ENCODE data around the gene TAGLN2.

DNA sequence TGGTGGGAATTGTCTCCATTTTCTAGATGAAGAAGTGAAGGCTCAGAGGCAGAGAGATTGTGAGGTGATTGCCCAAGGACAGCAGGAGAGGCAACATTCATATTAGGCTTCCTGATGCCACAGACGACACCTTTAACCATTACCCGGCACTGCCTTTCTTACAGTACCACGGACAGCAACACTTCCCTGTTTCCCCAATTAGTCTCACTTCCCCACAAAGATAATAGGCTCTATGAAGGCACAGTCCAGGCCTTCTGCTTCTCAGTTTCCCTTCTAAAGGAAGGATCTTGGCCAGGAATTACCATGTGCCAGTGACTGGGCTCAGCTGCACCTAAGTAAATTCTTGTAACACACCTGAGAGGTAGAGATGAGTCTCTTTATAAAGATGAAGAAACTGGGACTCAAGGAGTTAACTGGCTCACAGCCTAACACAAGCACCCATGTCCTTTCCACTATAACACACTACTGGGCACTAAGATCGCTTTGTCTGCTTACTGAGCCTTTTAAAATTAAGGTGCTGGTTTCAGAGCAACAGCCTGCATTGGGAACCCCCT is 10.5 kb upstream of the TAGLN2 start:
- TF ChIP-seq GATA2 (IDR thresholded peaks at IDR 0.05; ENCODE audit: low read depth, low read length) = no peak
- TF ChIP-seq GATA3 (IDR thresholded peaks at IDR 0.05; ENCODE audit: low read depth, low read length) = no peak

All from SH-SY5Y (cell line).